NT2/D1 (cell line): ENCODE measurements around the gene CD8B.
"Not testable (repeated sequence)": the region's sequence is repeated elsewhere in the genome, so short reads cannot be mapped to it uniquely, and the experiment has no call there.

Experiments
- SUZ12 ChIP-seq: IDR thresholded peaks from 2 replicates; pipeline ENCODE4 v1.6.1; 2011; ENCODE audit not compliant: insufficient read length, insufficient read depth; ENCODE audit errors: extremely low read depth
- YY1 ChIP-seq: IDR thresholded peaks from 2 replicates; pipeline ENCODE4 v1.6.1; 2011; ENCODE audit not compliant: insufficient read length, insufficient read depth
- ZNF274 ChIP-seq: IDR thresholded peaks from 2 replicates; pipeline ENCODE4 v1.6.1; 2011; ENCODE audit warnings: mild to moderate bottlenecking, low read depth, low read length

DNA sequence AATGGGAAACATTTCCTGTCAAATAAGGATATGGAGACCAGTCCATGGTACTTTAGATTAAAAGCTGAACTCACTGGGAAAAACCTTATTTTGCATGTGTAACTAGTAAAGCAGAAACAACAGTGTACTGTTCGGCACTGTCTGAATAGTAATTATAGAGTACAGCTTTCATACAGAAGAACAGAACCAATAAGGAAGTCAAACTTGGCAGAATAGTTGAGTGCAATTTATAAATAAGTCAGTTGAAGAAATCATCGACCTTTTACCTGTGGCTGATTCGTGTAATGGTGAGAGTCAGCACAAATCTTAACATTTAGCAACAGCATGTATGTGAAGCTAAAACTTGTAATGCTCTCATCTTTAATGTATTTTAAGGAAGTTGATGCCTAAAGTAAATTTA lies 24.3 kb upstream of the CD8B start:
- not testable (repeated sequence) for TF ChIP-seq ZNF274, SUZ12, YY1
